HL-60/S4 treated with phorbol 12-myristate 13-acetate at 8.2 ng/mL for 4 days and 3 days (cell line): ENCODE data around the gene SESN2.
"Not testable (repeated sequence)": the region's sequence is repeated elsewhere in the genome, so short reads cannot be mapped to it uniquely, and the experiment has no call there.

Experiments used
- in situ Hi-C: fragments of 300-500 bp; cut with MboI; formaldehyde crosslinking; loops from 2 replicates; pipeline ENCODE4 v1.15.0; 2022; ENCODE audit warnings: low sequenced_read_pairs

The SESN2 gene

GRCh38 chr1:28326984-28327383, 67.7 kb downstream of the SESN2 start:
- in situ Hi-C loops, result no loop called here

- in situ Hi-C loops, result not testable (repeated sequence)
These were observed 68.1 kb downstream of the SESN2 start for GRCh38 chr1:28327431-28327830.

GRCh38 chr1:28328228-28328648, 68.9 kb downstream of the SESN2 start:
- in situ Hi-C loops, result no loop called here

- in situ Hi-C loops, result no loop called here
These were observed 70.3 kb downstream of the SESN2 start for GRCh38 chr1:28329395-28330153.
